HEK293T (cell line): ENCODE results near the gene TUBG2.

Experiments used
- BHLHE40 ChIP-seq: fragments of 450-650 bp; IDR thresholded peaks from 2 replicates; pipeline ENCODE4 v1.6.1; 2016; ENCODE audit warnings: mild to moderate bottlenecking, moderate library complexity, borderline replicate concordance
- ELF4 ChIP-seq: fragments of 450-650 bp; IDR thresholded peaks from 2 replicates; pipeline ENCODE4 v1.6.1; 2017; ENCODE audit warnings: antibody characterized with exemption

DNA sequence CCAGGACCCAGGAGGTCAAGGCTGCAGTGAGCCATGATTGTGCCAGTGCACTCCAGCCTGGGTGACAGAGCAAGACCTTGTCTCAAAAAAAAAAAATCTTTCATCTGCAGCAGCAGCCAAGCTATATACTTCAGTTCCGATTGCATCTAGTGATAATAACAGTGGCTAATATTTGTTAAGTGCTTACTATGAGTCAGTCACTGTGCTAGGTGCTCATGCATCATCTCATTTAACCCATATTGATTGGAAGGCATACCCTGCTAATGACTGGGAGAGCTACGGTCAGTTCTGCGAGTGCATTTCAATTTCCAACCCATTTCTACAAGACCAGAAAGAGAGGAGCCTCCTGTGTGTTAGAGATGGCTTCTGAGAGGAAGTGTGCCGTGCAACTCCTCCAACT lies 7.7 kb upstream of the TUBG2 start:
- no peak for TF ChIP-seq ELF4
- TF ChIP-seq BHLHE40, result no peak
